GM15510 (cell line): ENCODE measurements around the gene EPHA7.

Source experiments
- POLR2A ChIP-seq: IDR thresholded peaks from 3 replicates; pipeline ENCODE4 v1.6.1; 2011; ENCODE audit warnings: borderline replicate concordance; ENCODE audit not compliant: insufficient read length; ENCODE audit errors: extremely low read depth

Gene EPHA7

GRCh38 chr6:93243231-93243778 is 176.1 kb downstream of the EPHA7 start:
- TF ChIP-seq POLR2A = no peak

- no peak for TF ChIP-seq POLR2A
Observed at GRCh38 chr6:93242049-93242448, 177.3 kb downstream of the EPHA7 start.

- TF ChIP-seq POLR2A = no peak
Observed at GRCh38 chr6:93238632-93239031, 180.7 kb downstream of the EPHA7 start.

- TF ChIP-seq POLR2A = no peak
Observed at GRCh38 chr6:93235775-93236174, 183.6 kb downstream of the EPHA7 start.

GRCh38 chr6:93226822-93227221 is 192.5 kb downstream of the EPHA7 start:
- no peak for TF ChIP-seq POLR2A

- TF ChIP-seq POLR2A = no peak
Observed at GRCh38 chr6:93222071-93222851, 197.1 kb downstream of the EPHA7 start.

GRCh38 chr6:93219447-93219846 is 199.9 kb downstream of the EPHA7 start:
- no peak for TF ChIP-seq POLR2A

- no peak for TF ChIP-seq POLR2A
Observed at GRCh38 chr6:93218096-93218495, 201.3 kb downstream of the EPHA7 start.

GRCh38 chr6:93213028-93213427 is 206.3 kb downstream of the EPHA7 start:
- no peak for TF ChIP-seq POLR2A

- no peak for TF ChIP-seq POLR2A
Observed at GRCh38 chr6:93210908-93211307, 208.5 kb downstream of the EPHA7 start.

- TF ChIP-seq POLR2A = no peak
Observed at GRCh38 chr6:93209358-93209757, 210.0 kb downstream of the EPHA7 start.

- no peak for TF ChIP-seq POLR2A
Observed at GRCh38 chr6:93196406-93196970, 222.9 kb downstream of the EPHA7 start.

- TF ChIP-seq POLR2A = no peak
Observed at GRCh38 chr6:93194480-93194879, 224.9 kb downstream of the EPHA7 start.

GRCh38 chr6:93193868-93194267 is 225.5 kb downstream of the EPHA7 start:
- TF ChIP-seq POLR2A = no peak
